ENCODE results near the gene ZBTB7C.

ZBTB7C gene

DNA sequence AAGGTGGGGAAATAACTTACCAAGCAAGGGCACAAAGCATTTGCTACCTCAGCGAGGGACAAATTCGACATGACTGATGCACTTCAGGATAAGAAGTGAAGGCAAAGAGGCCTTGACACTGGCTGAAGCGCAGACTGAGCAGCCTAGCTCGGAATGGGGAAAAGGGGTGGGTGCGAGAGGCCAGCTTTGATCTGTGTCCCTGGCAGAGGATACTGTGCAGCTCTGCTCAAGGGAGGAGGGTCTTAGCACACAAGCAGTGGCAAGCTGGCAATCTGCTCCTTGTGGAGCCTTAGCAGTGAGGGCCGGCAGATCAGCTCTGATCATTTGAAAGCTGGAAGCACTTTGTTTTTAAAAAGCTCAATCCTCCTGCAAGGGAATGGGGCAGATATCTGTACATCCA is 222.3 kb downstream of the ZBTB7C start:
- POLR2A ChIA-PET: no interaction called here
- H3K4me1 ChIP-seq (ENCODE audit: control insufficient read depth, insufficient read depth, low read length): peaks cover 6% of the 10 kb centered on the region; the same call in 1 of the 2 replicates
- no peaks in the 10 kb centered on the region for H3K9me3 ChIP-seq (ENCODE audit: control insufficient read depth, insufficient read depth, low read depth, low read length)
- no peaks in the 10 kb centered on the region for H3K36me3 ChIP-seq (ENCODE audit: control insufficient read depth in 2 of 2, insufficient read depth in 1 of 2, low read length in 2 of 2)
- TF ChIP-seq TCF7L2 (IDR thresholded peaks at IDR 0.05; ENCODE audit: borderline replicate concordance, low read depth, low read length) (no peak), ZNF585B (tag by site-specific recombination; IDR thresholded peaks at IDR 0.05) (no peak), ZNF549 (tag by site-specific recombination; IDR thresholded peaks at IDR 0.05) (no peak), ZBTB17 (tag by site-specific recombination; IDR thresholded peaks at IDR 0.05) (no peak), ZNF629 (tag by site-specific recombination; IDR thresholded peaks at IDR 0.05) (no peak), ZNF701 (tag by site-specific recombination; IDR thresholded peaks at IDR 0.05) (no peak), ZNF248 (tag by site-specific recombination; IDR thresholded peaks at IDR 0.05) (no peak), ZNF670 (tag by site-specific recombination; IDR thresholded peaks at IDR 0.05; ENCODE audit: low read depth) (no peak), ZNF266 (tag by site-specific recombination; IDR thresholded peaks at IDR 0.05; ENCODE audit: low read depth) (no peak), ZNF404 (tag by site-specific recombination; IDR thresholded peaks at IDR 0.05) (no peak), ZNF830 (tag by site-specific recombination; IDR thresholded peaks at IDR 0.05; ENCODE audit: low read depth) (no peak), ZNF19 (tag by site-specific recombination; IDR thresholded peaks at IDR 0.05; ENCODE audit: low read depth) (no peak), ZNF433 (tag by site-specific recombination; IDR thresholded peaks at IDR 0.05; ENCODE audit: low read depth) (no peak), ZNF184 (tag by site-specific recombination; IDR thresholded peaks at IDR 0.05) (no peak), GLI4 (tag by site-specific recombination; IDR thresholded peaks at IDR 0.05) (no peak), ZNF2 (tag by site-specific recombination; IDR thresholded peaks at IDR 0.05) (no peak)
- TF ChIP-seq, protein P1, sequence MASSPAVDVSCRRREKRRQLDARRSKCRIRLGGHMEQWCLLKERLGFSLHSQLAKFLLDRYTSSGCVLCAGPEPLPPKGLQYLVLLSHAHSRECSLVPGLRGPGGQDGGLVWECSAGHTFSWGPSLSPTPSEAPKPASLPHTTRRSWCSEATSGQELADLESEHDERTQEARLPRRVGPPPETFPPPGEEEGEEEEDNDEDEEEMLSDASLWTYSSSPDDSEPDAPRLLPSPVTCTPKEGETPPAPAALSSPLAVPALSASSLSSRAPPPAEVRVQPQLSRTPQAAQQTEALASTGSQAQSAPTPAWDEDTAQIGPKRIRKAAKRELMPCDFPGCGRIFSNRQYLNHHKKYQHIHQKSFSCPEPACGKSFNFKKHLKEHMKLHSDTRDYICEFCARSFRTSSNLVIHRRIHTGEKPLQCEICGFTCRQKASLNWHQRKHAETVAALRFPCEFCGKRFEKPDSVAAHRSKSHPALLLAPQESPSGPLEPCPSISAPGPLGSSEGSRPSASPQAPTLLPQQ (tag by site-specific recombination; IDR thresholded peaks at IDR 0.05): no peak
- TF ChIP-seq, protein P2, sequence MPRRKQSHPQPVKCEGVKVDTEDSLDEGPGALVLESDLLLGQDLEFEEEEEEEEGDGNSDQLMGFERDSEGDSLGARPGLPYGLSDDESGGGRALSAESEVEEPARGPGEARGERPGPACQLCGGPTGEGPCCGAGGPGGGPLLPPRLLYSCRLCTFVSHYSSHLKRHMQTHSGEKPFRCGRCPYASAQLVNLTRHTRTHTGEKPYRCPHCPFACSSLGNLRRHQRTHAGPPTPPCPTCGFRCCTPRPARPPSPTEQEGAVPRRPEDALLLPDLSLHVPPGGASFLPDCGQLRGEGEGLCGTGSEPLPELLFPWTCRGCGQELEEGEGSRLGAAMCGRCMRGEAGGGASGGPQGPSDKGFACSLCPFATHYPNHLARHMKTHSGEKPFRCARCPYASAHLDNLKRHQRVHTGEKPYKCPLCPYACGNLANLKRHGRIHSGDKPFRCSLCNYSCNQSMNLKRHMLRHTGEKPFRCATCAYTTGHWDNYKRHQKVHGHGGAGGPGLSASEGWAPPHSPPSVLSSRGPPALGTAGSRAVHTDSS (tag by site-specific recombination; IDR thresholded peaks at IDR 0.05): no peak
- TF ChIP-seq, protein P3, sequence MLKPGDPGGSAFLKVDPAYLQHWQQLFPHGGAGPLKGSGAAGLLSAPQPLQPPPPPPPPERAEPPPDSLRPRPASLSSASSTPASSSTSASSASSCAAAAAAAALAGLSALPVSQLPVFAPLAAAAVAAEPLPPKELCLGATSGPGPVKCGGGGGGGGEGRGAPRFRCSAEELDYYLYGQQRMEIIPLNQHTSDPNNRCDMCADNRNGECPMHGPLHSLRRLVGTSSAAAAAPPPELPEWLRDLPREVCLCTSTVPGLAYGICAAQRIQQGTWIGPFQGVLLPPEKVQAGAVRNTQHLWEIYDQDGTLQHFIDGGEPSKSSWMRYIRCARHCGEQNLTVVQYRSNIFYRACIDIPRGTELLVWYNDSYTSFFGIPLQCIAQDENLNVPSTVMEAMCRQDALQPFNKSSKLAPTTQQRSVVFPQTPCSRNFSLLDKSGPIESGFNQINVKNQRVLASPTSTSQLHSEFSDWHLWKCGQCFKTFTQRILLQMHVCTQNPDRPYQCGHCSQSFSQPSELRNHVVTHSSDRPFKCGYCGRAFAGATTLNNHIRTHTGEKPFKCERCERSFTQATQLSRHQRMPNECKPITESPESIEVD (tag by site-specific recombination; IDR thresholded peaks at IDR 0.05): no peak
- TF ChIP-seq, protein P4, sequence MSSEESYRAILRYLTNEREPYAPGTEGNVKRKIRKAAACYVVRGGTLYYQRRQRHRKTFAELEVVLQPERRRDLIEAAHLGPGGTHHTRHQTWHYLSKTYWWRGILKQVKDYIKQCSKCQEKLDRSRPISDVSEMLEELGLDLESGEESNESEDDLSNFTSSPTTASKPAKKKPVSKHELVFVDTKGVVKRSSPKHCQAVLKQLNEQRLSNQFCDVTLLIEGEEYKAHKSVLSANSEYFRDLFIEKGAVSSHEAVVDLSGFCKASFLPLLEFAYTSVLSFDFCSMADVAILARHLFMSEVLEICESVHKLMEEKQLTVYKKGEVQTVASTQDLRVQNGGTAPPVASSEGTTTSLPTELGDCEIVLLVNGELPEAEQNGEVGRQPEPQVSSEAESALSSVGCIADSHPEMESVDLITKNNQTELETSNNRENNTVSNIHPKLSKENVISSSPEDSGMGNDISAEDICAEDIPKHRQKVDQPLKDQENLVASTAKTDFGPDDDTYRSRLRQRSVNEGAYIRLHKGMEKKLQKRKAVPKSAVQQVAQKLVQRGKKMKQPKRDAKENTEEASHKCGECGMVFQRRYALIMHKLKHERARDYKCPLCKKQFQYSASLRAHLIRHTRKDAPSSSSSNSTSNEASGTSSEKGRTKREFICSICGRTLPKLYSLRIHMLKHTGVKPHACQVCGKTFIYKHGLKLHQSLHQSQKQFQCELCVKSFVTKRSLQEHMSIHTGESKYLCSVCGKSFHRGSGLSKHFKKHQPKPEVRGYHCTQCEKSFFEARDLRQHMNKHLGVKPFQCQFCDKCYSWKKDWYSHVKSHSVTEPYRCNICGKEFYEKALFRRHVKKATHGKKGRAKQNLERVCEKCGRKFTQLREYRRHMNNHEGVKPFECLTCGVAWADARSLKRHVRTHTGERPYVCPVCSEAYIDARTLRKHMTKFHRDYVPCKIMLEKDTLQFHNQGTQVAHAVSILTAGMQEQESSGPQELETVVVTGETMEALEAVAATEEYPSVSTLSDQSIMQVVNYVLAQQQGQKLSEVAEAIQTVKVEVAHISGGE (tag by site-specific recombination; conservative IDR thresholded peaks at IDR 0.05; ENCODE audit: low read depth): no peak
- H3K4me3 ChIP-seq (ENCODE audit: low read depth, low read length): no peak overlapping the region
- CTCF ChIA-PET: interaction anchor here (0.9 kb wide), 1 partner anchor 43 kb away, joined by 3 read pairs; no protein-coding TSS in a partner anchor
- H3K27ac ChIP-seq (ENCODE audit: extremely low read depth, low read depth, low read length): no peak overlapping the region
